Measurements from ENCODE around the gene PPP2R3A. TPM values are rescaled to one million over a fixed set of nuclear protein-coding genes. Genes with fewer than 3 reads are reported as not detected.

Gene PPP2R3A
- polyA plus RNA-seq, 1 donor (not counting 4 experiments of a cell fraction or from before 2014, with no cell fraction given) = 11.1 TPM

DNA sequence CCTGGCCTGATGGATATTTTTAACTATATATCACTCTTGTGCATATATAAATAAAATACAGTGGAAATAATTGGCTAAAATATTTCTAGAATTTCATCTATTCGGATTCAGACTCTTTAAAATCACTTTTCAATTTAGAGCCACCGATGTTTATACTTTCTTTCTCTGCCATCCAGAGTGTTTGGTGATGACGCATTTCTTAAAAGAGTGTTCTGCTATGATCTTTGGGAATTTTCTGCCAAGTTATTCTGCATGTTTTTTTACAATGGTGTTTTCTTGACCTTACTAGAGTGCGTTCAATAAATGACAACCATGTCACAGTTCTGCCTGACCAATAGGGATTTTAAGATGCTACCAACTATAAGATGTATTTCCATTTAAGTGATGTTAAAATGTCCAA, 30.2 kb downstream of the PPP2R3A start:
- no peak overlapping the region for H3K27ac ChIP-seq (ENCODE audit: control insufficient read depth, insufficient read depth, low read length)
- dilution Hi-C loops (cut with MboI; ENCODE audit: extremely low pct_ligation_motif_present, low sequenced_read_pairs) = no loop called here
- FAIRE-seq (no peak), DNase-seq (ENCODE audit: low read depth, low spot score) (no peak)
- TF ChIP-seq, protein P1, sequence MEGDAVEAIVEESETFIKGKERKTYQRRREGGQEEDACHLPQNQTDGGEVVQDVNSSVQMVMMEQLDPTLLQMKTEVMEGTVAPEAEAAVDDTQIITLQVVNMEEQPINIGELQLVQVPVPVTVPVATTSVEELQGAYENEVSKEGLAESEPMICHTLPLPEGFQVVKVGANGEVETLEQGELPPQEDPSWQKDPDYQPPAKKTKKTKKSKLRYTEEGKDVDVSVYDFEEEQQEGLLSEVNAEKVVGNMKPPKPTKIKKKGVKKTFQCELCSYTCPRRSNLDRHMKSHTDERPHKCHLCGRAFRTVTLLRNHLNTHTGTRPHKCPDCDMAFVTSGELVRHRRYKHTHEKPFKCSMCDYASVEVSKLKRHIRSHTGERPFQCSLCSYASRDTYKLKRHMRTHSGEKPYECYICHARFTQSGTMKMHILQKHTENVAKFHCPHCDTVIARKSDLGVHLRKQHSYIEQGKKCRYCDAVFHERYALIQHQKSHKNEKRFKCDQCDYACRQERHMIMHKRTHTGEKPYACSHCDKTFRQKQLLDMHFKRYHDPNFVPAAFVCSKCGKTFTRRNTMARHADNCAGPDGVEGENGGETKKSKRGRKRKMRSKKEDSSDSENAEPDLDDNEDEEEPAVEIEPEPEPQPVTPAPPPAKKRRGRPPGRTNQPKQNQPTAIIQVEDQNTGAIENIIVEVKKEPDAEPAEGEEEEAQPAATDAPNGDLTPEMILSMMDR (optimal IDR thresholded peaks at IDR 0.05 in 1 of 3, IDR thresholded peaks at IDR 0.05 in 1 of 3, conservative IDR thresholded peaks at IDR 0.05 in 1 of 3; ENCODE audit: extremely low read depth in 1 of 3, insufficient read depth in 2 of 3, low read length in 3 of 3) = no peak
- TF ChIP-seq EZH2 (IDR thresholded peaks at IDR 0.05; ENCODE audit: low read length) = no peak
- no peak overlapping the region for H2AFZ ChIP-seq (ENCODE audit: control insufficient read depth, low read length)
- H3K9me1 ChIP-seq (ENCODE audit: control insufficient read depth, extremely low read depth, insufficient read depth, low read length) = no peaks in the 10 kb centered on the region
- H3K4me3 ChIP-seq (ENCODE audit: control insufficient read depth in 2 of 3, extremely low read depth in 1 of 3, insufficient read depth in 2 of 3, low read depth in 1 of 3, low read length in 3 of 3) = no peak overlapping the region
- H3K36me3 ChIP-seq (ENCODE audit: control insufficient read depth in 2 of 2, extremely low read depth in 1 of 2, insufficient read depth in 2 of 2, low read length in 2 of 2) = no peaks in the 10 kb centered on the region
- peaks cover 34% of the 10 kb centered on the region for H3K4me1 ChIP-seq (ENCODE audit: control insufficient read depth, extremely low read depth, insufficient read depth, low read length)
- H3K4me2 ChIP-seq (ENCODE audit: control insufficient read depth, extremely low read depth, insufficient read depth, low read depth, low read length) = no peak overlapping the region
- peaks cover 21% of the 10 kb centered on the region for H3K79me2 ChIP-seq (ENCODE audit: control insufficient read depth, insufficient read depth, low read length)
- H3K9ac ChIP-seq (ENCODE audit: control insufficient read depth, extremely low read depth, insufficient read depth, low read length) = no peak overlapping the region
- H3K27me3 ChIP-seq (ENCODE audit: control insufficient read depth, extremely low read depth, insufficient read depth, low read length) = no peaks in the 10 kb centered on the region
- H4K20me1 ChIP-seq (ENCODE audit: control insufficient read depth, extremely low read depth, insufficient read depth, low read length) = no peaks in the 10 kb centered on the region
- H3K9me3 ChIP-seq (ENCODE audit: control insufficient read depth, low read depth, low read length) = no peaks in the 10 kb centered on the region

DNA sequence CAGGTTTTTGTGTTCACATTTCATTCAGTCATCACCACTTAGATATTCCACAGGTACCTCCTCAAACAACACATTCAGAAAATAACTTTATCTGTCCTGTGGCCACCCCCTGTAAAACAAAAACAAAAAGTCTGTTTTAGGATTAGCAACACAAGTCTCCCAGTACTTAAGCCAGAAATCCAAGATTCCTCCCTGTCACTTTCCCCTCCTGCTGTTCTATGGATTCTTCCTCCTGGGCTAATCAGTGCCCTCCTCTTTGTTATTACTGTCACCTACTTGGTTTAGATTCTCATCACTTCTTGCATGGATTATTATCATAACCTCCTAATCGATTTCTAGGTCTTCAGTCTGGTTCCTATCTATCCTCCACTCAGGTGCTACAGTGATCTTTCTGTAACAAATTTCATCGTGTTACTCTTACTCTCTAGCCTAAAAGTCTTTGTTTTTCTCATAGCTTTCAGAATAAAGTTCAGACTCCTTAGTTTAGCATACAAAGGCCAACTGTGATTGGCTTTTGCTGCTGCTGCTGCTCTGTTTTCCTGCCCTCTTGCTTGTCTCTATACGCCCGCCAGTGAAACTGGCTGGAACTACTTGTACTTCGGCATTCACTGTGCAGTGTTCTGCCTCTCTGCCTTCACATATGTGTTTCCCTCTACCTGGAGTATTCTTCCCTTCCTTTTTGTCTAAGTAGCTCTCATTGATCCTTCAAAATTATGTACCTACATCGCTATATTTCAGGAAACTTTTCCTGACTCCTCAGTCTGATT, 32.2 kb downstream of the PPP2R3A start:
- FAIRE-seq = no peak
- H3K27me3 ChIP-seq (ENCODE audit: control insufficient read depth, extremely low read depth, insufficient read depth, low read length) = no peaks in the 10 kb centered on the region
- no peak overlapping the region for H3K9ac ChIP-seq (ENCODE audit: control insufficient read depth, extremely low read depth, insufficient read depth, low read length)
- H3K79me2 ChIP-seq (ENCODE audit: control insufficient read depth, insufficient read depth, low read length) = peaks cover 17% of the 10 kb centered on the region
- no peaks in the 10 kb centered on the region for H3K9me1 ChIP-seq (ENCODE audit: control insufficient read depth, extremely low read depth, insufficient read depth, low read length)
- no peaks in the 10 kb centered on the region for H3K36me3 ChIP-seq (ENCODE audit: control insufficient read depth in 2 of 2, extremely low read depth in 1 of 2, insufficient read depth in 2 of 2, low read length in 2 of 2)
- H3K4me1 ChIP-seq (ENCODE audit: control insufficient read depth, extremely low read depth, insufficient read depth, low read length) = peaks cover 19% of the 10 kb centered on the region
- DNase-seq (ENCODE audit: low read depth, low spot score) = no peak
- dilution Hi-C loops (cut with MboI; ENCODE audit: extremely low pct_ligation_motif_present, low sequenced_read_pairs) = no loop called here
- H3K27ac ChIP-seq (ENCODE audit: control insufficient read depth, insufficient read depth, low read length) = no peak overlapping the region
- TF ChIP-seq, protein P1 (optimal IDR thresholded peaks at IDR 0.05 in 1 of 3, IDR thresholded peaks at IDR 0.05 in 1 of 3, conservative IDR thresholded peaks at IDR 0.05 in 1 of 3; ENCODE audit: extremely low read depth in 1 of 3, insufficient read depth in 2 of 3, low read length in 3 of 3) = no peak
- TF ChIP-seq EZH2 (IDR thresholded peaks at IDR 0.05; ENCODE audit: low read length) = no peak
- H3K9me3 ChIP-seq (ENCODE audit: control insufficient read depth, low read depth, low read length) = no peaks in the 10 kb centered on the region
- H3K4me2 ChIP-seq (ENCODE audit: control insufficient read depth, extremely low read depth, insufficient read depth, low read depth, low read length) = peak overlapping the region; percentile 55
- H4K20me1 ChIP-seq (ENCODE audit: control insufficient read depth, extremely low read depth, insufficient read depth, low read length) = no peaks in the 10 kb centered on the region
- H3K4me3 ChIP-seq (ENCODE audit: control insufficient read depth in 2 of 3, extremely low read depth in 1 of 3, insufficient read depth in 2 of 3, low read depth in 1 of 3, low read length in 3 of 3) = no peak overlapping the region
- peak overlapping the region; percentile 43 for H2AFZ ChIP-seq (ENCODE audit: control insufficient read depth, low read length)
